NCI-H146 (cell line): Measurements from ENCODE around the gene MED13.
"Not testable (repeated sequence)": the region's sequence is repeated elsewhere in the genome, so short reads cannot be mapped to it uniquely, and the experiment has no call there.

ENCODE experiments used
- DNase-seq: peaks from one replicate; lab custom pipeline; 2025; lab: John Stamatoyannopoulos, UW

The MED13 gene

GRCh38 chr17:61997664-61998063 lies 67.4 kb downstream of the MED13 start:
- no peak for DNase-seq

GRCh38 chr17:61996916-61997605 lies 68.0 kb downstream of the MED13 start:
- DNase-seq, result no peak

GRCh38 chr17:61989509-61989908 lies 75.6 kb downstream of the MED13 start:
- DNase-seq, result no peak

GRCh38 chr17:61986898-61987297 lies 78.2 kb downstream of the MED13 start:
- DNase-seq, result no peak

GRCh38 chr17:61984821-61985220 lies 80.3 kb downstream of the MED13 start:
- no peak for DNase-seq

GRCh38 chr17:61981323-61981722 lies 83.8 kb downstream of the MED13 start:
- DNase-seq, result no peak

GRCh38 chr17:61980535-61980934 lies 84.5 kb downstream of the MED13 start:
- no peak for DNase-seq

- no peak for DNase-seq
Observed at GRCh38 chr17:61974115-61974514, 91.0 kb downstream of the MED13 start.

GRCh38 chr17:61972311-61972710 lies 92.8 kb downstream of the MED13 start:
- no peak for DNase-seq

GRCh38 chr17:61970030-61970429 lies 95.0 kb downstream of the MED13 start:
- DNase-seq, result no peak

- DNase-seq, result no peak
Observed at GRCh38 chr17:61968757-61969156, 96.3 kb downstream of the MED13 start.

- no peak for DNase-seq
Observed at GRCh38 chr17:61967729-61968128, 97.3 kb downstream of the MED13 start.

GRCh38 chr17:61966191-61966590 lies 98.9 kb downstream of the MED13 start:
- no peak for DNase-seq

GRCh38 chr17:61955619-61956018 lies 109.5 kb downstream of the MED13 start:
- no peak for DNase-seq

GRCh38 chr17:61947367-61948078 lies 117.6 kb downstream of the MED13 start:
- DNase-seq, result no peak

- DNase-seq, result no peak
Observed at GRCh38 chr17:61946359-61946758, 118.7 kb downstream of the MED13 start.

- no peak for DNase-seq
Observed at GRCh38 chr17:61943117-61943516, 122.0 kb downstream of the MED13 start.

GRCh38 chr17:61942085-61942484 lies 123.0 kb downstream of the MED13 start:
- DNase-seq, result no peak

GRCh38 chr17:61928101-61928436 lies 137.0 kb downstream of the MED13 start:
- no peak for DNase-seq

GRCh38 chr17:61927208-61928100 lies 137.6 kb downstream of the MED13 start, which contains the start of gene INTS2:
TSS of gene INTS2 (minus strand) at chr17:61927982. CDS start at chr17:61926644, 1,338 bp downstream.
- DNase-seq, result peak; percentile 91

GRCh38 chr17:61926826-61927207 lies 138.3 kb downstream of the MED13 start:
- DNase-seq, result no peak

- DNase-seq, result not testable (repeated sequence)
Observed at GRCh38 chr17:61915162-61915561, 149.9 kb downstream of the MED13 start.
